Ascending aorta (tissue), 2 donors: Measurements from ENCODE around the gene GIGYF2. TPM values are rescaled to one million over a fixed set of nuclear protein-coding genes. Genes with fewer than 3 reads are reported as not detected.

Experiments used
- DNase-seq, 2 donors: peaks; one replicate each; pipeline ENCODE4 v3.0.0-alpha.2; 2019; ENCODE audit warnings: low spot score in 2 of 2
- H3K27ac ChIP-seq, 2 donors: fragments of 200-600 bp; sonication (generic); one replicate each; pipeline ENCODE4 v1.5.1; 2016 to 2017; ENCODE audit warnings: mild to moderate bottlenecking in 1 of 2
- H3K27me3 ChIP-seq: fragments of 200-600 bp; sonication (generic); one replicate; pipeline ENCODE4 v1.5.1; 2017
- H3K36me3 ChIP-seq, 2 donors: fragments of 200-600 bp; sonication (generic); one replicate each; pipeline ENCODE4 v1.5.1; 2016
- H3K4me1 ChIP-seq, 2 donors: fragments of 200-600 bp; sonication (generic); one replicate each; pipeline ENCODE4 v1.5.1; 2016 to 2017; ENCODE audit warnings: mild to moderate bottlenecking in 1 of 2
- H3K4me3 ChIP-seq, 2 donors: fragments of 200-600 bp; sonication (generic); one replicate each; pipeline ENCODE4 v1.5.1; 2016 to 2017; ENCODE audit warnings: mild to moderate bottlenecking in 1 of 2
- H3K9me3 ChIP-seq, 2 donors: fragments of 200-600 bp; sonication (generic); one replicate each; pipeline ENCODE4 v1.5.1; 2016
- intact Hi-C: fragments of 100-400 bp; cut with DNase I; formaldehyde crosslinking; loops from one replicate; pipeline ENCODE4 v1.15.1; 2023
- total RNA-seq: library from RNA; depleted of rRNA; stranded (reverse); fragments of >200 nt; gene quantifications from one replicate; pipeline ENCODE4 v1.1.0, GENCODE V29; 2016
- TF ChIP-seq, protein P1 (sequence below), 3 experiments: fragments of 200-600 bp in 2 of 3; fragments of 450-650 bp in 1 of 3; sonication (generic) in 2 of 3; IDR thresholded peaks; one replicate each; pipeline ENCODE4 v1.5.1; 2016 to 2019; ENCODE audit warnings: antibody characterized with exemption in 3 of 3, mild to moderate bottlenecking in 1 of 3, moderate library complexity in 1 of 3

The GIGYF2 gene
- 27.5 TPM for total RNA-seq

DNA sequence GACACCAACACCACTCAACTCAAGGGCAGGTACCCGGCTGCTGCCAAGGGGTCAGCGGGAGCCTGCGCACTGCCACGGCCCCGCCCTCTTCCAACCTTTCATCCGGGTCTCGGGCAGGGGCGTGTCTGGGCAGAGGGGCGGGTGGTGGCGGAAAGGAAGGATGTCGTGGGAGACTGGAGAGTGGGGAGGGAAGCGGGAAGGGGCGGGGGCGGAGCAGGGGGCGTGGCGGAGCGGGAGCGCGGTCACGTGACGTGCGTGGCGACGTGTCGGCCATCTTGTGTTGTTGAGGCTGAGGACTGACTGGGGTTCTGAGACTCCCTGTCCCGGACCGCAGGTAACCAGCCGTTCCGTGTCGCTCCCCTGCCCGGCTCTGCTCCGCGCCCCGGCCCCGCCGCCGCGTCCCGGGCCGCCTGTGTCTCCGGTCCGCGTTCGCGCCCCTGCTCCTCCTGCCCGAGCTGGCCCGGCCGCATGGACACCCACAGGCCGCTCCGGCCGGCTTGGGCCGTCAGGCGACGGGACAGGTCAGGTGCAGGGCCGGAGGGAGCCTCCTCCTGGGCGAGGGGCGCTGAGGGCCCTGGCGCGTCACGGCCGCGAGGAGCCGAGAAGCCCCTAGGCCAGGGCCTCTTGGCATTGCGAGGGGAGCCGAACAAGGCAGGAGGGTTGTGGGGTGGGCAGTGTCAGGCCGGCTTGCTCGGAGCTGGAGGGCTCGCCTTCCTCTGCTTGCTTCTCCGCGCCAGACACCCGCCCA is at the start of gene GIGYF2:
Gene GIGYF2 (plus strand): TSS at position 273 of the 748 bp plus-strand sequence. CDS start 37,867 bp downstream, outside the sequence.
- no peaks in the 10 kb centered on the region for H3K27me3 ChIP-seq
- H3K36me3 ChIP-seq, result no peaks in the 10 kb centered on the region
- peak; percentile 92 to 98 for DNase-seq
- TF ChIP-seq, protein P1, sequence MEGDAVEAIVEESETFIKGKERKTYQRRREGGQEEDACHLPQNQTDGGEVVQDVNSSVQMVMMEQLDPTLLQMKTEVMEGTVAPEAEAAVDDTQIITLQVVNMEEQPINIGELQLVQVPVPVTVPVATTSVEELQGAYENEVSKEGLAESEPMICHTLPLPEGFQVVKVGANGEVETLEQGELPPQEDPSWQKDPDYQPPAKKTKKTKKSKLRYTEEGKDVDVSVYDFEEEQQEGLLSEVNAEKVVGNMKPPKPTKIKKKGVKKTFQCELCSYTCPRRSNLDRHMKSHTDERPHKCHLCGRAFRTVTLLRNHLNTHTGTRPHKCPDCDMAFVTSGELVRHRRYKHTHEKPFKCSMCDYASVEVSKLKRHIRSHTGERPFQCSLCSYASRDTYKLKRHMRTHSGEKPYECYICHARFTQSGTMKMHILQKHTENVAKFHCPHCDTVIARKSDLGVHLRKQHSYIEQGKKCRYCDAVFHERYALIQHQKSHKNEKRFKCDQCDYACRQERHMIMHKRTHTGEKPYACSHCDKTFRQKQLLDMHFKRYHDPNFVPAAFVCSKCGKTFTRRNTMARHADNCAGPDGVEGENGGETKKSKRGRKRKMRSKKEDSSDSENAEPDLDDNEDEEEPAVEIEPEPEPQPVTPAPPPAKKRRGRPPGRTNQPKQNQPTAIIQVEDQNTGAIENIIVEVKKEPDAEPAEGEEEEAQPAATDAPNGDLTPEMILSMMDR (IDR thresholded peaks at IDR 0.05), result no peak
- H3K9me3 ChIP-seq, result no peaks in the 10 kb centered on the region
- peak within 1 kb of the TSS; percentile 93 to 96 for H3K27ac ChIP-seq
- intact Hi-C loops, result loop anchor here (1.0 to 2.0 kb wide), 5 partner anchors 28 to 554 kb away; partner anchors contain the start of genes ATG16L1, EFHD1, EIF4E2 and TIGD1
- H3K4me3 ChIP-seq, result peak within 1 kb of the TSS; percentile 83 to 98
- peaks cover 7 to 22% of the 10 kb centered on the region in 2 donors for H3K4me1 ChIP-seq

- H3K27ac ChIP-seq, result peak overlapping the region in 1 of 2 donors; percentile 16
- TF ChIP-seq, protein P1 (IDR thresholded peaks at IDR 0.05), result no peak
- H3K9me3 ChIP-seq, result no peaks in the 10 kb centered on the region
- H3K4me1 ChIP-seq, result peaks cover 0 to 24% of the 10 kb centered on the region in 2 donors
- no peak overlapping the region for H3K4me3 ChIP-seq
- intact Hi-C loops, result no loop called here
- no peaks in the 10 kb centered on the region for H3K27me3 ChIP-seq
- H3K36me3 ChIP-seq, result peaks cover 0 to 3% of the 10 kb centered on the region in 2 donors
- no peak for DNase-seq
Observed at GRCh38 chr2:232649033-232649432, 48.1 kb upstream of the GIGYF2 start.

GRCh38 chr2:232652505-232652851 is 44.7 kb upstream of the GIGYF2 start:
- Histone ChIP-seq H3K4me3 (no peak overlapping the region), H3K36me3 (no peaks in the 10 kb centered on the region), H3K27ac (peak overlapping the region in 1 of 2 donors; percentile 42), H3K9me3 (no peaks in the 10 kb centered on the region), H3K4me1 (peaks cover 0 to 37% of the 10 kb centered on the region in 2 donors), H3K27me3 (no peaks in the 10 kb centered on the region)
- intact Hi-C loops, result no loop called here
- DNase-seq, result no peak
- TF ChIP-seq, protein P1 (IDR thresholded peaks at IDR 0.05), result no peak

DNA sequence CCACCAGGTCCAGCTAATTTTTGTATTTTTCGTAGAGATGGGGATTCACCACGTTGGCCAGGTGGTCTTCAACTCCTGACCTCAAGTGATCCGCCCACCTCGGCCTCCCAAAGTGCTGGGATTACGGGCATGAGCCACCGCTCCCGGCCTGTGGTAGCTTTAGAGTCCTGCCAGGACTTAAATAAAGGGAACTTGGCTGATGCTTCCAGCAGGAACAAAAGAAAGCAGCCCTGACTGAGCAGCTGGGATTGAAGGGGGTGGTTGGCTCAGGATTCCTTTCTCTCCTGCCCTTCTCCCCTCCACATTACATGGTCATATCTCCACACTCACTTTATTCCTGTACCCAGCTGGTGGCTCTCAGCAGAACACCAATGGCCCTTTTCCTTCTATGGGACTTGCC is 43.7 kb upstream of the GIGYF2 start:
- H3K36me3 ChIP-seq, result no peaks in the 10 kb centered on the region
- no peak for DNase-seq
- H3K27me3 ChIP-seq, result no peaks in the 10 kb centered on the region
- no peak overlapping the region for H3K4me3 ChIP-seq
- TF ChIP-seq, protein P1 (IDR thresholded peaks at IDR 0.05), result no peak
- H3K4me1 ChIP-seq, result peaks cover 0 to 44% of the 10 kb centered on the region in 2 donors
- intact Hi-C loops, result no loop called here
- no peaks in the 10 kb centered on the region for H3K9me3 ChIP-seq
- H3K27ac ChIP-seq, result peak overlapping the region; percentile 61 to 76

DNA sequence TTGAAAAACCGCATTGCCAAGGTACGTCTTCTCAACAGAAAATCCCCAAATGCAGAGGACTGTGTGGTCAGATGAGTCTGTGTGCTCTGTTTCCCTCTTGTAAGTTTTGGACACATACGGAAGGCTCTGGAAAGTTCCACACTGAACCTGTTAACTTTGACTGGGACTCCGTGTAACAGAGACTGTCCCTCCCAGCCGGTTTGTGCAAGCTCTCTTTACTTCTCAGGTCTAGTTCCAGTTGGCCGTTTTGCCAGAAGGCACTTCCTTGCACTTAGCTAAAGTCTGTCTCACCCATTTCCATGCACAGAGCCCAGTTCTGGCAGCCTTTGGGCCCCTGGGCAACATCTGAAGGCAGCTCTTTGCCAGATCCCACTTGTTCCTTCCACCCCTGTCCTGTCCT is 41.7 kb upstream of the GIGYF2 start:
- Histone ChIP-seq H3K4me3 (peak overlapping the region in 1 of 2 donors; percentile 12), H3K9me3 (no peaks in the 10 kb centered on the region), H3K27me3 (no peaks in the 10 kb centered on the region), H3K36me3 (no peaks in the 10 kb centered on the region), H3K27ac (peak overlapping the region; percentile 61 to 76), H3K4me1 (peaks cover 4 to 44% of the 10 kb centered on the region in 2 donors)
- intact Hi-C loops, result no loop called here
- TF ChIP-seq, protein P1 (IDR thresholded peaks at IDR 0.05), result no peak
- DNase-seq, result peak in 1 of 2 donors; percentile 69
